MM.1S (cell line): Measurements from ENCODE around the gene CAPN12.

Experiments
- DNase-seq: peaks from one replicate; pipeline ENCODE4 v3.0.0-alpha.2; 2015
- H2AFZ ChIP-seq: fragments of 300-600 bp; sonication (generic); 2 replicates; pipeline ENCODE4 v1.6.0; 2016; ENCODE audit warnings: antibody characterized with exemption, low read length
- H3F3A ChIP-seq: fragments of 300-600 bp; sonication (generic); 2 replicates; pipeline ENCODE4 v1.6.1; 2016; ENCODE audit warnings: mild to moderate bottlenecking, antibody characterized with exemption, low read length, moderate library complexity, mixed read lengths; ENCODE audit not compliant: insufficient read depth
- H3K27ac ChIP-seq: fragments of 300-600 bp; sonication (generic); 2 replicates; pipeline ENCODE4 v1.5.1; 2016; ENCODE audit warnings: mild to moderate bottlenecking, low read length
- H3K27me3 ChIP-seq: fragments of 300-600 bp; sonication (generic); replicated peaks from 2 replicates; pipeline ENCODE4 v1.6.0; 2016; ENCODE audit warnings: low read length; ENCODE audit not compliant: insufficient read depth
- H3K36me3 ChIP-seq: fragments of 300-600 bp; sonication (generic); replicated peaks from 2 replicates; pipeline ENCODE4 v1.6.1; 2016; ENCODE audit warnings: mild to moderate bottlenecking, low read length, mixed read lengths; ENCODE audit not compliant: insufficient read depth
- H3K4me1 ChIP-seq: fragments of 300-600 bp; sonication (generic); 2 replicates; pipeline ENCODE4 v1.6.1; 2016; ENCODE audit warnings: low read length, mixed read lengths
- H3K4me2 ChIP-seq: fragments of 300-600 bp; sonication (generic); 2 replicates; pipeline ENCODE4 v1.6.0; 2016; ENCODE audit warnings: low read depth, low read length
- H3K4me3 ChIP-seq: fragments of 300-600 bp; sonication (generic); 2 replicates; pipeline ENCODE4 v1.5.1; 2016; ENCODE audit warnings: low read length, mixed read lengths
- H3K79me2 ChIP-seq: fragments of 300-600 bp; sonication (generic); 2 replicates; pipeline ENCODE4 v1.6.1; 2016; ENCODE audit warnings: mixed run types, low read length, mixed read lengths
- H3K9ac ChIP-seq: fragments of 300-600 bp; sonication (generic); 2 replicates; pipeline ENCODE4 v1.6.1; 2016; ENCODE audit warnings: low read length, mixed read lengths
- H3K9me2 ChIP-seq: fragments of 300-600 bp; sonication (generic); replicated peaks from 2 replicates; pipeline ENCODE4 v1.6.1; 2016; ENCODE audit warnings: mild to moderate bottlenecking, low read length, mixed read lengths; ENCODE audit not compliant: insufficient read depth
- H3K9me3 ChIP-seq: fragments of 300-600 bp; sonication (generic); replicated peaks from 2 replicates; pipeline ENCODE4 v1.6.1; 2016; ENCODE audit warnings: mild to moderate bottlenecking, low read length, mixed read lengths; ENCODE audit not compliant: insufficient read depth
- H4K20me1 ChIP-seq: fragments of 300-600 bp; sonication (generic); 2 replicates; pipeline ENCODE4 v1.6.1; 2016; ENCODE audit warnings: mild to moderate bottlenecking, low read length, moderate library complexity, mixed read lengths; ENCODE audit not compliant: insufficient read depth
- EZH2 ChIP-seq: fragments of 300-600 bp; sonication (generic); optimal IDR thresholded peaks from 2 replicates; pipeline ENCODE3; 2017; ENCODE audit warnings: low read depth, mild to moderate bottlenecking, antibody characterized with exemption, low read length, mixed read lengths
- EZH2phosphoT487 ChIP-seq: fragments of 300-600 bp; sonication (generic); IDR thresholded peaks from 2 replicates; pipeline ENCODE4 v1.6.1; 2018; ENCODE audit warnings: antibody characterized with exemption, low read length
- TF ChIP-seq, protein P1 (sequence below): fragments of 300-600 bp; sonication (generic); IDR thresholded peaks from 2 replicates; pipeline ENCODE4 v1.5.1; 2016; ENCODE audit warnings: antibody characterized with exemption, low read length, mixed read lengths

The CAPN12 gene

DNA sequence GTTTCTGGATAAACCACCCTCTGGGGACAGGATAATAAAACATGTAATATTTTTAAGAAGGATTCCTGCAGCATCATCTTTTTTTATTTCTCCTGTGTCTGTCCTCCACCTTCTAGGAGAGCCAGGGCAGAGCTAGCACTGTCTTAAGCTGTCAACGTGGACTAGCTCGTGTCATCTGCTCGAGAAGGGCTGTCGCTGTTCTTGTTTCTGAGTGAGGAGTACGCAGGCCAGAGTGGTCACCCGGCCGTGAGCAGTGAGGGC is 13.9 kb downstream of the CAPN12 start:
- no peaks in the 10 kb centered on the region for H4K20me1 ChIP-seq
- no peak overlapping the region for H2AFZ ChIP-seq
- no peak overlapping the region for H3K27ac ChIP-seq
- H3K9ac ChIP-seq = no peak overlapping the region
- no peak overlapping the region for H3K4me3 ChIP-seq
- DNase-seq = no peak
- H3K27me3 ChIP-seq = no peaks in the 10 kb centered on the region
- peaks cover 25% of the 10 kb centered on the region for H3F3A ChIP-seq
- no peaks in the 10 kb centered on the region for H3K79me2 ChIP-seq
- peaks cover 18% of the 10 kb centered on the region for H3K4me1 ChIP-seq
- H3K4me2 ChIP-seq = no peak overlapping the region
- no peaks in the 10 kb centered on the region for H3K9me3 ChIP-seq
- H3K9me2 ChIP-seq = no peaks in the 10 kb centered on the region
- no peaks in the 10 kb centered on the region for H3K36me3 ChIP-seq
- TF ChIP-seq EZH2 = no peak
- no peak for TF ChIP-seq EZH2phosphoT487
- TF ChIP-seq, protein P1, sequence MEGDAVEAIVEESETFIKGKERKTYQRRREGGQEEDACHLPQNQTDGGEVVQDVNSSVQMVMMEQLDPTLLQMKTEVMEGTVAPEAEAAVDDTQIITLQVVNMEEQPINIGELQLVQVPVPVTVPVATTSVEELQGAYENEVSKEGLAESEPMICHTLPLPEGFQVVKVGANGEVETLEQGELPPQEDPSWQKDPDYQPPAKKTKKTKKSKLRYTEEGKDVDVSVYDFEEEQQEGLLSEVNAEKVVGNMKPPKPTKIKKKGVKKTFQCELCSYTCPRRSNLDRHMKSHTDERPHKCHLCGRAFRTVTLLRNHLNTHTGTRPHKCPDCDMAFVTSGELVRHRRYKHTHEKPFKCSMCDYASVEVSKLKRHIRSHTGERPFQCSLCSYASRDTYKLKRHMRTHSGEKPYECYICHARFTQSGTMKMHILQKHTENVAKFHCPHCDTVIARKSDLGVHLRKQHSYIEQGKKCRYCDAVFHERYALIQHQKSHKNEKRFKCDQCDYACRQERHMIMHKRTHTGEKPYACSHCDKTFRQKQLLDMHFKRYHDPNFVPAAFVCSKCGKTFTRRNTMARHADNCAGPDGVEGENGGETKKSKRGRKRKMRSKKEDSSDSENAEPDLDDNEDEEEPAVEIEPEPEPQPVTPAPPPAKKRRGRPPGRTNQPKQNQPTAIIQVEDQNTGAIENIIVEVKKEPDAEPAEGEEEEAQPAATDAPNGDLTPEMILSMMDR = no peak

DNA sequence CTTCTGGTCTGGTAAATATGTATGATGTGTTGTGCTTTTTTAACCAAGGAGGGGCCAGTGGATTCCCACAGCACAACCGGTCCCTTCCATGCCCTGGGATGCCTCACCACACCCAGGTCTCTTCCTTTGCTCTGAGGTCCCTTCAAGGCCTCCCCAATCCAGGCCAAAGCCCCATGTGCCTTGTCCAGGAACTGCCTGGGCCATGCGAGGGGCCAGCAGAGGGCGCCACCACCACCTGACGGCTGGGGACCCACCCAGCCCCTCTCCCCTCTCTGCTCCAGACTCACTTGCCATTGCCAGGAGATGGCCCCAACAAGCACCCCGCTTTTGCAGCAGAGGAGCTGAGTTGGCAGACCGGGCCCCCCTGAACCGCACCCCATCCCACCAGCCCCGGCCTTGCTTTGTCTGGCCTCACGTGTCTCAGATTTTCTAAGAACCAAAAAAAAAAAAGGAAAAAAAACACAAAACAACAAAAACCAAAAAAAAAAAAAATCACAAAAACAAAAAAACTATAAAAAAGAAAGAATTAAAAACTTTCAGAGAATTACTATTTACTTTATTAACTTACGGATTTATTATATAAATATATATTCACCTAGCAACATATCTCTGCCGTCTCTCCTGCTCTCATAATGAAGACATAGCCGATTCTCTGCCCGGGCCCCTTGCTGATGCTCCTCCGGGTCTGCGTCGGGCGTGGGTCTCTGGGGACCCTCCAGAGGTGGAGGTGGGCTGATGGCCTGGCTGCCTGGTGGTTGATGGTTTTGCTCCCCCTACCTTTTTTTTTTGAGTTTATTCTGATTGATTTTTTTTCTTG is 14.4 kb downstream of the CAPN12 start:
- no peaks in the 10 kb centered on the region for H3K27me3 ChIP-seq
- H4K20me1 ChIP-seq = no peaks in the 10 kb centered on the region
- H3K4me1 ChIP-seq = peaks cover 17% of the 10 kb centered on the region
- TF ChIP-seq, protein P1 = peak; percentile 77
- no peak for TF ChIP-seq EZH2phosphoT487
- TF ChIP-seq EZH2 = no peak
- no peaks in the 10 kb centered on the region for H3K79me2 ChIP-seq
- no peak overlapping the region for H2AFZ ChIP-seq
- no peaks in the 10 kb centered on the region; the same call in 1 of the 2 replicates for H3K36me3 ChIP-seq
- H3K4me3 ChIP-seq = no peak overlapping the region
- no peaks in the 10 kb centered on the region for H3K9me3 ChIP-seq
- H3K27ac ChIP-seq = no peak overlapping the region
- no peak overlapping the region for H3K4me2 ChIP-seq
- peak; percentile 55 for DNase-seq
- no peak overlapping the region for H3K9ac ChIP-seq
- no peaks in the 10 kb centered on the region for H3K9me2 ChIP-seq
- peaks cover 20% of the 10 kb centered on the region for H3F3A ChIP-seq

DNA sequence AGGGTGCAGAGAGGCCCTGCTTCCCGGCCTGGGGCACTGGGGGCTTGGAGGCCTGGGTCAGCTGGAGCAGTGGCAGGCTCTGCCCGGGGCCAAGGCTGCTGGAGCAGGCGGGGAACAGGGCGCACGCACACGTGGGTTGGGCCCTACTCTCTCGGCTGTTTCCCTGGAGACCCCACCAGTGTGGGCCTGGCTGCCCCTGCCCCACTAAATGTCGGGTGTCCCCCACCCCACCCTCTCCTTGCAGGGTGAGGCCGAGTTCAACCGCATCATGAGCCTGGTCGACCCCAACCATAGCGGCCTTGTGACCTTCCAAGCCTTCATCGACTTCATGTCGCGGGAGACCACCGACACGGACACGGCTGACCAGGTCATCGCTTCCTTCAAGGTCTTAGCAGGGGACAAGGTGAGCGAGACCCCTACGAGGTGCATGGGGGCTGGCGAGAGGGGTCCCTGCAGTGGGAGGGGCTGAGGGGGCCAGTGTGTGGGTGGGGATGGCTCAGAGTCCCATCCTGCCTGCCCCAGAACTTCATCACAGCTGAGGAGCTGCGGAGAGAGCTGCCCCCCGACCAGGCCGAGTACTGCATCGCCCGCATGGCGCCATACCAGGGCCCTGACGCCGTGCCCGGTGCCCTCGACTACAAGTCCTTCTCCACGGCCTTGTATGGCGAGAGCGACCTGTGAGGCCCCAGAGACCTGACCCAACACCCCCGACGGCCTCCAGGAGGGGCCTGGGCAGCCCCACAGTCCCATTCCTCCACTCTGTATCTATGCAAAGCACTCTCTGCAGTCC is 15.3 kb downstream of the CAPN12 start:
- Histone ChIP-seq H3K9me3 (no peaks in the 10 kb centered on the region), H3K4me3 (no peak overlapping the region), H3K27me3 (no peaks in the 10 kb centered on the region), H3K4me2 (no peak overlapping the region), H3K27ac (no peak overlapping the region), H4K20me1 (no peaks in the 10 kb centered on the region), H3K79me2 (no peaks in the 10 kb centered on the region), H3K9me2 (no peaks in the 10 kb centered on the region), H2AFZ (no peak overlapping the region), H3F3A (peaks cover 11% of the 10 kb centered on the region), H3K9ac (no peak overlapping the region), H3K36me3 (no peaks in the 10 kb centered on the region; the same call in 1 of the 2 replicates), H3K4me1 (peaks cover 7% of the 10 kb centered on the region)
- no peak for DNase-seq
- no peak for TF ChIP-seq EZH2phosphoT487
- no peak for TF ChIP-seq EZH2
- TF ChIP-seq, protein P1 = no peak
